AG04450 (cell line): ENCODE measurements around the gene FAM135A. TPM values are rescaled to one million over a fixed set of nuclear protein-coding genes. Genes with fewer than 3 reads are reported as not detected.
"Not testable (repeated sequence)": the region's sequence is repeated elsewhere in the genome, so short reads cannot be mapped to it uniquely, and the experiment has no call there.

ENCODE experiments used
- CTCF ChIA-PET: fragments of 300-600, 350-600 bp; formaldehyde crosslinking; extraction: SDS; loops from one replicate; lab custom pipeline; 2022; ENCODE audit warnings: antibody characterized with exemption, inconsistent platforms; lab: Charles Lee
- POLR2A ChIA-PET: fragments of 350-600 bp; formaldehyde crosslinking; extraction: SDS; loops from one replicate; lab custom pipeline; 2021; ENCODE audit warnings: antibody characterized with exemption, inconsistent platforms; lab: Yijun Ruan, JAX
- DNase-seq: peaks from one replicate; pipeline ENCODE4 v3.0.0-alpha.2; 2011; ENCODE audit warnings: low read depth, low spot score
- H3K27ac ChIP-seq: one replicate; pipeline ENCODE4 v1.5.1; 2012; ENCODE audit warnings: low read depth, low read length, control low read depth
- H3K27me3 ChIP-seq: one replicate; pipeline ENCODE4 v1.6.0; 2012; ENCODE audit warnings: low read length; ENCODE audit not compliant: control insufficient read depth, insufficient read depth
- H3K4me3 ChIP-seq: 2 replicates; pipeline ENCODE4 v1.5.1; 2011; ENCODE audit warnings: mild to moderate bottlenecking, low read depth, low read length, control low read depth
- H3K9me3 ChIP-seq: 2 replicates; pipeline ENCODE4 v1.5.1; 2012; ENCODE audit warnings: low read length; ENCODE audit not compliant: control insufficient read depth, insufficient read depth
- polyA plus RNA-seq: library from polyadenylated mRNA; depleted of rRNA; stranded (reverse); fragments of >200 nt; gene quantifications from 2 replicates; pipeline ENCODE4 v1.2.3, GENCODE V29; 2011
- TF ChIP-seq, protein P1 (sequence below): IDR thresholded peaks from 2 replicates; pipeline ENCODE4 v1.5.1; 2011; ENCODE audit warnings: low read depth, low read length, control low read depth, inconsistent platforms

FAM135A gene
- polyA plus RNA-seq, 1 experiment: 9.8 TPM

DNA sequence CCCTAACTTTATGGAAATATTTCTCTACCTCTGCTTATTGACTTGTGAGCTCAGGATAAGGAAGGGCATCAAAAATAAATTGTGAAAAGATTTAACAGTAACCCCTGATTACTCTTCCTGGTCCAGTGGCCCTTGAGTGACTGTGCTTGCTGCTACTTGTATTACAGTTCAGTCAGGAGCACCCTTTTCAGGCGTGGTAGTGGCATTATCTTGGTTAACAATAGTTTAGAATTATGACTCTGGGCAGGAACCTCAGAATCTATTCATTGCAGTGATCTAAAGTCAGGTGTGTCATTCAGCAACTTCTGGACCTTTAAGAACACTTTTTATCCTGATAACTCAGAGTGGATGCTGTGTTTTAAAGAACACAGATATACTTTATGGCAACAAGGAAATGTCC, 43.4 kb downstream of the FAM135A start:
- H3K9me3 ChIP-seq: no peaks in the 10 kb centered on the region
- no peaks in the 10 kb centered on the region for H3K27me3 ChIP-seq
- CTCF ChIA-PET: no interaction called here
- H3K4me3 ChIP-seq: no peak overlapping the region
- no peak for DNase-seq
- TF ChIP-seq, protein P1, sequence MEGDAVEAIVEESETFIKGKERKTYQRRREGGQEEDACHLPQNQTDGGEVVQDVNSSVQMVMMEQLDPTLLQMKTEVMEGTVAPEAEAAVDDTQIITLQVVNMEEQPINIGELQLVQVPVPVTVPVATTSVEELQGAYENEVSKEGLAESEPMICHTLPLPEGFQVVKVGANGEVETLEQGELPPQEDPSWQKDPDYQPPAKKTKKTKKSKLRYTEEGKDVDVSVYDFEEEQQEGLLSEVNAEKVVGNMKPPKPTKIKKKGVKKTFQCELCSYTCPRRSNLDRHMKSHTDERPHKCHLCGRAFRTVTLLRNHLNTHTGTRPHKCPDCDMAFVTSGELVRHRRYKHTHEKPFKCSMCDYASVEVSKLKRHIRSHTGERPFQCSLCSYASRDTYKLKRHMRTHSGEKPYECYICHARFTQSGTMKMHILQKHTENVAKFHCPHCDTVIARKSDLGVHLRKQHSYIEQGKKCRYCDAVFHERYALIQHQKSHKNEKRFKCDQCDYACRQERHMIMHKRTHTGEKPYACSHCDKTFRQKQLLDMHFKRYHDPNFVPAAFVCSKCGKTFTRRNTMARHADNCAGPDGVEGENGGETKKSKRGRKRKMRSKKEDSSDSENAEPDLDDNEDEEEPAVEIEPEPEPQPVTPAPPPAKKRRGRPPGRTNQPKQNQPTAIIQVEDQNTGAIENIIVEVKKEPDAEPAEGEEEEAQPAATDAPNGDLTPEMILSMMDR: no peak
- H3K27ac ChIP-seq: no peak overlapping the region
- POLR2A ChIA-PET: no interaction called here

DNA sequence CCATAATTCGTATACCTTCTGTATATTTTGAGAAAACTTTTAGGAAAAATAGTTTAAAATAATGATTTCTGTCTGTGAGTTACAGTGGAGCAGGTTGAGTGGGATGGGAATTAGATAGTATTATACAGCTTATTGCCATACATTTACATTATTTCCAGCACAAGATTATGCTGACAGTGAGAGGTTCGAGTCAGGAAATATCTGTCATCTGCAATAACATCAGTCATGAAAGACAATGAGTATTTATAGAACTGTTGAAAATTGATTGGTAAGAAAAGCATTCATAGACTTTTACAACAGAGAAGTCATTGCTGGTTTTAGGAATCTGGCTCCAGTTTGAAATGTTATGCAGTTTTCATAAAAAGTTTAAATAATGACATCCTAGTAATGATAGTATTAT, 45.9 kb downstream of the FAM135A start:
- DNase-seq: no peak
- Histone ChIP-seq H3K9me3 (no peaks in the 10 kb centered on the region), H3K27me3 (no peaks in the 10 kb centered on the region), H3K4me3 (no peak overlapping the region), H3K27ac (no peak overlapping the region)
- ChIA-PET CTCF (interaction anchor here (3.3 kb wide), 1 partner anchor 90 kb away, joined by 9 read pairs; no protein-coding TSS in a partner anchor), POLR2A (no interaction called here)
- TF ChIP-seq, protein P1: no peak

DNA sequence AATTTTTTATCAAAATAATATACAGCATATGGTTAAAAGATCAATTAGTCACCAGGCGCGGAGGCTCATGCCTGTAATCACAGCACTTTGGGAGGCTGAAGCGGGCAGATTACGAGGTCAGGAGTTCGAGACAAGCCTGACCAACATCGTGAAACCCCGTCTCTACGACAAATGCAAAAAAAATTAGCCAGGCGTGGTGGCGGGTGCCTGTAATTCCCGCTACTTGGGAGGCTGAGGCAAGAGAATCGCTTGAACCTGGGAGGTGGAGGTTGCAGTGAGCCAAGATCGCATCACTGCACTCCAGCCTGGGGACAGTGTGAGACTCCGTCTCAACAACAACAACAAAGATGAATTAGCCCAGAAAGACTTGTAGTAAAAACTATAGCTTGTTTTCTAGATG, 46.4 kb downstream of the FAM135A start:
- H3K27ac ChIP-seq, DNase-seq, H3K27me3 ChIP-seq, POLR2A ChIA-PET, H3K4me3 ChIP-seq, H3K9me3 ChIP-seq: not testable (repeated sequence)
- CTCF ChIA-PET: interaction anchor here (3.3 kb wide), 1 partner anchor 90 kb away, joined by 9 read pairs; no protein-coding TSS in a partner anchor

DNA sequence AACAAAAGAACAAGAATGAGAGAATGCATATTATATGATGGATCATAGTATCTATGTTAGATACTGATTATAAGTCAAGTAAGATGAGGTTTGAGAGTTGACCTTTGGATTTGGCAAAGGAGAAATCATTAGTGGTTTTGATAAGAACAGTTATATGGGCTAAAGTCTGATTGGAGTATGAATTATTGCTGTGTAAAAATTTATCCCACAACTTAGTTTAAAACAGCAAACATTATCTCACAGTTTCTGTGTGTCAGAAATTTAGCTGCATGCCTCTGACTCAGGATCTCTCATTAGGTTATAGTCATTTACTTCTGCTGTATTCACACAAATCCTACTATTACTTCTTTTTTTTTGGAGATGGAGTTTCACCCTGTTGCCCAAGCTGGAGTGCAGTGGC, 56.7 kb downstream of the FAM135A start:
- DNase-seq: no peak
- POLR2A ChIA-PET: interaction anchor here (0.6 kb wide), 1 partner anchor 146 kb away, joined by 6 read pairs; no protein-coding TSS in a partner anchor
- Histone ChIP-seq H3K27ac (no peak overlapping the region), H3K4me3 (no peak overlapping the region), H3K27me3 (no peaks in the 10 kb centered on the region), H3K9me3 (no peaks in the 10 kb centered on the region)
- CTCF ChIA-PET: no interaction called here
- TF ChIP-seq, protein P1: no peak

DNA sequence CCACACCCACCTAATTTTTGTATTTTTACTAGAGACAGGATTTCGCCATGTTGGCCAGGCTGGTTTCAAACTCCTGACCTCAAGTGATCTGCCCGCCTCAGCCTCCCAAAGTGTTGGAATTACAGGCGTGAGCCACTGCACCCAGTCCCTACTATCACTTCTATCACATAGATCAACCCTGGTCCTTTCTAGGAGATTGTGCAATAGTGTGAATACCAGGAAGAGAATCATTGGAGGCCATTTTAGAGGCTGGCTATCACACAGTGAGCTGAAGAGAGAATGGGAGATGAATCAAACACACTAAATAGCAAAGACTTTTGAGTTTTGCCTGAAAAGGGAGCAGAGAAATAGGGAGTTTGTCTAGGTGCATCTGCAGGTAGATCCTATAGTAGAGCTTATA, 57.2 kb downstream of the FAM135A start:
- H3K27me3 ChIP-seq, DNase-seq, H3K27ac ChIP-seq, CTCF ChIA-PET, H3K9me3 ChIP-seq, H3K4me3 ChIP-seq: not testable (repeated sequence)
- POLR2A ChIA-PET: interaction anchor here (0.6 kb wide), 1 partner anchor 145 kb away, joined by 6 read pairs; no protein-coding TSS in a partner anchor

DNA sequence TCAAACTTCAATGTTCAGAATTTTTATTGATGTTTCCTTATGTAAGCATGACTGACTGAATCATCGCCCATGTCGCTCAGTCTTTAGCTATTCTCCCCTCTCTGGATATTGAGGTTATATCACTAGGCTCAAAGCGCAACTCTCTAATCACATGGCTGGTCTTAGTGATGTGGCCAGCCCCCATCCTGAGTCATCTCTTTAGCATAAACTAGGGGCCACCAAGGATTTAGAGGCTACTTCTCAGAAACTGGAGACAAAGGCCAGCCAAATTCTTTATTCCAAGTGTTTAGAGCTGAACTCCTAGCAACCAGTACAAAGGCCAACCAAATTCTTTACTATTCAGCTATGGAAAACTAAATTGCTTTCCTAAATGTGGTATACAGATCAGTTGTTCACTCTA, 61.4 kb downstream of the FAM135A start:
- DNase-seq: no peak

More for the DNA sequence above, 61.4 kb downstream of the FAM135A start:
- Histone ChIP-seq H3K4me3 (no peak overlapping the region), H3K9me3 (no peaks in the 10 kb centered on the region), H3K27ac (no peak overlapping the region), H3K27me3 (no peaks in the 10 kb centered on the region)
- TF ChIP-seq, protein P1: no peak
- CTCF ChIA-PET: interaction anchor here (0.9 kb wide), 1 partner anchor 105 kb away, joined by 4 read pairs; no protein-coding TSS in a partner anchor
- POLR2A ChIA-PET: no interaction called here
